Measurements from ENCODE around the gene KRT2.

The KRT2 gene

DNA sequence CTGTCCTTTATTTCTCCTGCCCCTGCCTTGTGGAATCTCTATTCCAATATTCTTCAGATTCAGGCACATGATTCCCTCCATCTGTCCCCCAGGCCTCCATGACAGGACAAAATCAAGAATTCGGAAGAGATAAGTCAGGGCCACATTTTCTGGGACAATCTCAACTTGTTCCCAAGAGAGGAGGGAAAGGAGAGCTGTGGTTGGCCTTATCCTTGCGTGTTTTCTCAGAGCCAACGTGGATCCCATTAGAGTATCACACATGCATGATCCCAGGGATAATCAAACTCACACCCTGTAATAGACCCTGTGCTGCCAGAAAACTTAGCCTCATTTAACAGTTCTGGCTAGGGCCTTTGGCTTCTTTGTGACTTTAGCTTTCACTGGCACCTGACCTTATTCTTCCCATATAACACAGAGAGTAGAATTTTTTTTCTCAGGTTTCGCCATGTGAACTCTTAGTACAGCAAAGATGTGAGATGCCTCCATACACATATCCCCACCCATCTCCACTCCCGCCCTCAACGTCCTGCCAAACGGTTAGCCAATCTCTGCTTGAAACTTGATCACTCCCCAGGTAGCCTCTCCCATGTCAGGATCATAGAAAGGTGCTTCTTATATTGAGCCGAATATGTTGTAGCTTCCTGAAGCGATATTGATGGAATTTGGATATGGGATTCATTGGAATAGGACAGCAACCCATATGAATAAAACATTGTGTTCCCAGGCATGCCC is 34.9 kb upstream of the KRT2 start:
- DNase-seq (ENCODE audit: extremely low spot score) = no peak
- CTCF ChIA-PET = no interaction called here
- TF ChIP-seq, protein P1, sequence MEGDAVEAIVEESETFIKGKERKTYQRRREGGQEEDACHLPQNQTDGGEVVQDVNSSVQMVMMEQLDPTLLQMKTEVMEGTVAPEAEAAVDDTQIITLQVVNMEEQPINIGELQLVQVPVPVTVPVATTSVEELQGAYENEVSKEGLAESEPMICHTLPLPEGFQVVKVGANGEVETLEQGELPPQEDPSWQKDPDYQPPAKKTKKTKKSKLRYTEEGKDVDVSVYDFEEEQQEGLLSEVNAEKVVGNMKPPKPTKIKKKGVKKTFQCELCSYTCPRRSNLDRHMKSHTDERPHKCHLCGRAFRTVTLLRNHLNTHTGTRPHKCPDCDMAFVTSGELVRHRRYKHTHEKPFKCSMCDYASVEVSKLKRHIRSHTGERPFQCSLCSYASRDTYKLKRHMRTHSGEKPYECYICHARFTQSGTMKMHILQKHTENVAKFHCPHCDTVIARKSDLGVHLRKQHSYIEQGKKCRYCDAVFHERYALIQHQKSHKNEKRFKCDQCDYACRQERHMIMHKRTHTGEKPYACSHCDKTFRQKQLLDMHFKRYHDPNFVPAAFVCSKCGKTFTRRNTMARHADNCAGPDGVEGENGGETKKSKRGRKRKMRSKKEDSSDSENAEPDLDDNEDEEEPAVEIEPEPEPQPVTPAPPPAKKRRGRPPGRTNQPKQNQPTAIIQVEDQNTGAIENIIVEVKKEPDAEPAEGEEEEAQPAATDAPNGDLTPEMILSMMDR (IDR thresholded peaks at IDR 0.05; ENCODE audit: control extremely low read depth, extremely low read depth, low read depth, missing control alignments) = no peak
- POLR2A ChIA-PET = no interaction called here

- CTCF ChIA-PET = interaction anchor here (1.4 kb wide), 1 partner anchor 11 kb away, joined by 4 read pairs; no protein-coding TSS in a partner anchor
- TF ChIP-seq, protein P1 (IDR thresholded peaks at IDR 0.05; ENCODE audit: control extremely low read depth, extremely low read depth, low read depth, missing control alignments) = no peak
- DNase-seq (ENCODE audit: extremely low spot score) = no peak
- POLR2A ChIA-PET = no interaction called here
These were observed 34.1 kb upstream of the KRT2 start for GRCh38 chr12:52686063-52686462.

- POLR2A ChIA-PET = interaction anchor here (0.6 kb wide), 1 partner anchor 30 kb away, joined by 3 read pairs; no protein-coding TSS in a partner anchor
- CTCF ChIA-PET = interaction anchor here (1.4 kb wide), 1 partner anchor 10 kb away, joined by 4 read pairs; no protein-coding TSS in a partner anchor
These were observed 33.4 kb upstream of the KRT2 start for GRCh38 chr12:52685406-52685890.

GRCh38 chr12:52684431-52684830 is 32.4 kb upstream of the KRT2 start:
- ChIA-PET POLR2A (no interaction called here), CTCF (no interaction called here)
- TF ChIP-seq, protein P1 (IDR thresholded peaks at IDR 0.05; ENCODE audit: control extremely low read depth, extremely low read depth, low read depth, missing control alignments) = no peak
- no peak for DNase-seq (ENCODE audit: extremely low spot score)

More at GRCh38 chr12:52685406-52685890, 33.4 kb upstream of the KRT2 start:
- no peak for DNase-seq (ENCODE audit: extremely low spot score)
- TF ChIP-seq, protein P1 (IDR thresholded peaks at IDR 0.05; ENCODE audit: control extremely low read depth, extremely low read depth, low read depth, missing control alignments) = no peak

DNA sequence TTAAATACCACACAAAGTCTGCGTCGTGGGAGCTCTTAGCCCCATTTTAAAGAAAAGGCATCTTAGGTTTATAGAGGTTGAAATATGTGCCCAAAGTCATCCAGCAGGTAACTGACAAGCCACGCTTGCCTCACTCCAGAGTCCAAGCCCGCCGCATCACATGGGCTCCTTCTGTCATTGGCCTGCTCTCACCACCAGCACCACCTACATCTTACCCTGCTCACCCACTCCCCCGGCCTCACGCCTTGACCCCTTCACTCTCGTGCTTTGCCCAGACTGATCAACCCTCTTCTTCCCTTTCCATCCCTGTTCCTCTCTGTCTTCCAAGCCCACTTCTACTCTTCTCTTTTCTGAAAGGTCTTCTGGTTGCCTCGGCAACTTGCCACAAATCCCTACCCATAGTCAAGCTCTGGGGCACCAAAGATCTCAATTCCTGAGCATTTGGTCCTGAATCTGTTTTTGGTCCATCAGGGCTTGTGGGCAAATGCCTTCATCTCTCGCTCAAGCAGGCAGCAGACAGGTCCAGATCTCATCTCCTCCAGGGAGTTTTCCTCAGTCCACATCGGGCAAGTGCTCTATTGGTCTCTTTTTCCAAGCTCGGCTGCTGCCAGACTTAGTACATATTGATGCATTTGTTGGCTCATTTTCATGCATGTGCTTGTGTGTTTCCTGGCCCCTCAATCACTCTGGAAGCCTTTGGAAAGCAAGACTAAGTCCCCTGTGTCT is 31.7 kb upstream of the KRT2 start:
- POLR2A ChIA-PET = no interaction called here
- DNase-seq (ENCODE audit: extremely low spot score) = no peak
- CTCF ChIA-PET = no interaction called here

GRCh38 chr12:52682938-52683574 is 31.0 kb upstream of the KRT2 start:
- DNase-seq (ENCODE audit: extremely low spot score) = no peak
- TF ChIP-seq, protein P1 (IDR thresholded peaks at IDR 0.05; ENCODE audit: control extremely low read depth, extremely low read depth, low read depth, missing control alignments) = no peak
- ChIA-PET POLR2A (no interaction called here), CTCF (no interaction called here)

More for the DNA sequence above, 31.7 kb upstream of the KRT2 start:
- TF ChIP-seq, protein P1 (IDR thresholded peaks at IDR 0.05; ENCODE audit: control extremely low read depth, extremely low read depth, low read depth, missing control alignments) = no peak

Measured in GM10248 (cell line).